ENCODE measurements around the gene IL10RB. TPM values are rescaled to one million over a fixed set of nuclear protein-coding genes. Genes with fewer than 3 reads are reported as not detected.

The IL10RB gene
- total and polyA plus RNA-seq, 2 of the 13 experiments (the other 11 are each of a cell fraction or from before 2014, with no cell fraction given) = 17.4 to 18.2 TPM

DNA sequence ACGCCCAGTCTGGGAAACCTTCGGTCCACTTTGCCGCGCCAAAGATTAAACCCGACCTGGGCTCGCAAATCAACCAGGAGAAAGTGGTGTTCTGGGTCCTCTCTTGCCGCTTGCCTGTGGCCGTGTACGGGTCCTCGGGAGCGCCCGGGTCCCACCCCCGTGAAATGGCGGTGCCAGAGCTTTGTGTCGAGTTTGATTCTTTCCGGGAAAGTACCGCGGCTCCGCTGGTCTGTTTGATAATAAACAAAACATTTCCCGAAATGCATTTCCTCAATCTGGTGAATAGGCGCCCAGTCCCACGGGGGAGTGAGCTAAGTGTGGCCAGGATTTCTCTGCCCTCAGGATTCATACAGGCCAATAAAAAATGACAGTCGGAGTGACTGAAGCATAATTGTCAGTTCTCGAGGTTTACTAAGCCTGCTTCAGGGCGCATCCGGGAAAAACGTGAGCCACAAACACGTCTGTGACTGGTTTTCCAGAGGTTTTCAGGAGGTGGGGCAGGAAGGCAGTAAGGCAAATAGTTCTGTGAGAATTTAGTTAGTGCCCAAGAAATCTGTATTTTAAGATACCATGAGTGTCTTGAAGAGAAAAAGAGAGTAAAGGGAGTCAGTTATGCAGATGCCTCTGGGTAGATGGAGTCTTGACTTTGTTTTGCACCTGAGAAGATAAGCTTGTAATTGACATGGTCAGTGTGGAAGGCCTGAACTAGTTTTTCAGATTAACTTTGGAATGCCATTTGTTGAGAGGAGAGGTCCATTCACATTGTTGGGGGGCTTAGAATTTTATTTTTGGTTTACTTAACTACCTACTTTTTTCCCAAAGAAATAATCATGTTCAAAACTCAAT, 59.3 kb downstream of the IL10RB start (continued):
- TF ChIP-seq, protein P1, sequence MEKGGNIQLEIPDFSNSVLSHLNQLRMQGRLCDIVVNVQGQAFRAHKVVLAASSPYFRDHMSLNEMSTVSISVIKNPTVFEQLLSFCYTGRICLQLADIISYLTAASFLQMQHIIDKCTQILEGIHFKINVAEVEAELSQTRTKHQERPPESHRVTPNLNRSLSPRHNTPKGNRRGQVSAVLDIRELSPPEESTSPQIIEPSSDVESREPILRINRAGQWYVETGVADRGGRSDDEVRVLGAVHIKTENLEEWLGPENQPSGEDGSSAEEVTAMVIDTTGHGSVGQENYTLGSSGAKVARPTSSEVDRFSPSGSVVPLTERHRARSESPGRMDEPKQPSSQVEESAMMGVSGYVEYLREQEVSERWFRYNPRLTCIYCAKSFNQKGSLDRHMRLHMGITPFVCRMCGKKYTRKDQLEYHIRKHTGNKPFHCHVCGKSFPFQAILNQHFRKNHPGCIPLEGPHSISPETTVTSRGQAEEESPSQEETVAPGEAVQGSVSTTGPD (CRISPR knock-in tag; IDR thresholded peaks at IDR 0.05) = no peak
- no peak for TF ChIP-seq NFYB (CRISPR knock-in tag; IDR thresholded peaks at IDR 0.05)
- 0 out of 2 replicates have a peak, but pooled peaks have one; percentile 3 for TF ChIP-seq ZSCAN31 (CRISPR knock-in tag; IDR thresholded peaks at IDR 0.05; ENCODE audit: low read depth)
- no peak for TF ChIP-seq FOXK2 (IDR thresholded peaks at IDR 0.05)
- no peak for TF ChIP-seq GABPB1 (CRISPR knock-in tag; IDR thresholded peaks at IDR 0.05)
- 0 out of 2 replicates have a peak, but pooled peaks have one; percentile 26 for TF ChIP-seq ZNF33B (CRISPR knock-in tag; IDR thresholded peaks at IDR 0.05)
- TF ChIP-seq DNMT1 (CRISPR knock-in tag; IDR thresholded peaks at IDR 0.05) = no peak
- TF ChIP-seq, protein P2, sequence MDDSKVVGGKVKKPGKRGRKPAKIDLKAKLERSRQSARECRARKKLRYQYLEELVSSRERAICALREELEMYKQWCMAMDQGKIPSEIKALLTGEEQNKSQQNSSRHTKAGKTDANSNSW (CRISPR knock-in tag; IDR thresholded peaks at IDR 0.05; ENCODE audit: borderline replicate concordance) = 0 out of 2 replicates have a peak, but pooled peaks have one; percentile 63
- TF ChIP-seq, protein P3, sequence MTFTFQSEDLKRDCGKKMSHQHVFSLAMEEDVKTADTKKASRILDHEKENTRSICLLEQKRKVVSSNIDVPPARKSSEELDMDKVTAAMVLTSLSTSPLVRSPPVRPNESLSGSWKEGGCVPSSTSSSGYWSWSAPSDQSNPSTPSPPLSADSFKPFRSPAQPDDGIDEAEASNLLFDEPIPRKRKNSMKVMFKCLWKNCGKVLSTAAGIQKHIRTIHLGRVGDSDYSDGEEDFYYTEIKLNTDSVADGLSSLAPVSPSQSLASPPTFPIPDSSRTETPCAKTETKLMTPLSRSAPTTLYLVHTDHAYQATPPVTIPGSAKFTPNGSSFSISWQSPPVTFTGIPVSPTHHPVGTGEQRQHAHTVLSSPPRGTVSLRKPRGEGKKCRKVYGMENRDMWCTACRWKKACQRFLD (CRISPR knock-in tag; IDR thresholded peaks at IDR 0.05; ENCODE audit: borderline replicate concordance) = 0 out of 2 replicates have a peak, but pooled peaks have one; percentile 13
- no peak for TF ChIP-seq KDM6A (CRISPR knock-in tag; IDR thresholded peaks at IDR 0.05; ENCODE audit: low read depth)
- TF ChIP-seq, protein P4, sequence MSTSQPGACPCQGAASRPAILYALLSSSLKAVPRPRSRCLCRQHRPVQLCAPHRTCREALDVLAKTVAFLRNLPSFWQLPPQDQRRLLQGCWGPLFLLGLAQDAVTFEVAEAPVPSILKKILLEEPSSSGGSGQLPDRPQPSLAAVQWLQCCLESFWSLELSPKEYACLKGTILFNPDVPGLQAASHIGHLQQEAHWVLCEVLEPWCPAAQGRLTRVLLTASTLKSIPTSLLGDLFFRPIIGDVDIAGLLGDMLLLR (CRISPR knock-in tag; IDR thresholded peaks at IDR 0.05) = no peak
- TF ChIP-seq, protein P5, sequence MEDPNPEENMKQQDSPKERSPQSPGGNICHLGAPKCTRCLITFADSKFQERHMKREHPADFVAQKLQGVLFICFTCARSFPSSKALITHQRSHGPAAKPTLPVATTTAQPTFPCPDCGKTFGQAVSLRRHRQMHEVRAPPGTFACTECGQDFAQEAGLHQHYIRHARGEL (CRISPR knock-in tag; IDR thresholded peaks at IDR 0.05) = no peak
- TF ChIP-seq, protein P6, sequence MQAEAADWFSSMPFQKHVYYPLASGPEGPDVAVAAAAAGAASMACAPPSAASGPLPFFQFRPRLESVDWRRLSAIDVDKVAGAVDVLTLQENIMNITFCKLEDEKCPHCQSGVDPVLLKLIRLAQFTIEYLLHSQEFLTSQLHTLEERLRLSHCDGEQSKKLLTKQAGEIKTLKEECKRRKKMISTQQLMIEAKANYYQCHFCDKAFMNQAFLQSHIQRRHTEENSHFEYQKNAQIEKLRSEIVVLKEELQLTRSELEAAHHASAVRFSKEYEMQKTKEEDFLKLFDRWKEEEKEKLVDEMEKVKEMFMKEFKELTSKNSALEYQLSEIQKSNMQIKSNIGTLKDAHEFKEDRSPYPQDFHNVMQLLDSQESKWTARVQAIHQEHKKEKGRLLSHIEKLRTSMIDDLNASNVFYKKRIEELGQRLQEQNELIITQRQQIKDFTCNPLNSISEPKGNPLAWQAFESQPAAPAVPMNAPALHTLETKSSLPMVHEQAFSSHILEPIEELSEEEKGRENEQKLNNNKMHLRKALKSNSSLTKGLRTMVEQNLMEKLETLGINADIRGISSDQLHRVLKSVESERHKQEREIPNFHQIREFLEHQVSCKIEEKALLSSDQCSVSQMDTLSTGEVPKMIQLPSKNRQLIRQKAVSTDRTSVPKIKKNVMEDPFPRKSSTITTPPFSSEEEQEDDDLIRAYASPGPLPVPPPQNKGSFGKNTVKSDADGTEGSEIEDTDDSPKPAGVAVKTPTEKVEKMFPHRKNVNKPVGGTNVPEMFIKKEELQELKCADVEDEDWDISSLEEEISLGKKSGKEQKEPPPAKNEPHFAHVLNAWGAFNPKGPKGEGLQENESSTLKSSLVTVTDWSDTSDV (CRISPR knock-in tag; IDR thresholded peaks at IDR 0.05) = no peak
- TF ChIP-seq ZNF557 (CRISPR knock-in tag; IDR thresholded peaks at IDR 0.05) = no peak
- TF ChIP-seq, protein P7, sequence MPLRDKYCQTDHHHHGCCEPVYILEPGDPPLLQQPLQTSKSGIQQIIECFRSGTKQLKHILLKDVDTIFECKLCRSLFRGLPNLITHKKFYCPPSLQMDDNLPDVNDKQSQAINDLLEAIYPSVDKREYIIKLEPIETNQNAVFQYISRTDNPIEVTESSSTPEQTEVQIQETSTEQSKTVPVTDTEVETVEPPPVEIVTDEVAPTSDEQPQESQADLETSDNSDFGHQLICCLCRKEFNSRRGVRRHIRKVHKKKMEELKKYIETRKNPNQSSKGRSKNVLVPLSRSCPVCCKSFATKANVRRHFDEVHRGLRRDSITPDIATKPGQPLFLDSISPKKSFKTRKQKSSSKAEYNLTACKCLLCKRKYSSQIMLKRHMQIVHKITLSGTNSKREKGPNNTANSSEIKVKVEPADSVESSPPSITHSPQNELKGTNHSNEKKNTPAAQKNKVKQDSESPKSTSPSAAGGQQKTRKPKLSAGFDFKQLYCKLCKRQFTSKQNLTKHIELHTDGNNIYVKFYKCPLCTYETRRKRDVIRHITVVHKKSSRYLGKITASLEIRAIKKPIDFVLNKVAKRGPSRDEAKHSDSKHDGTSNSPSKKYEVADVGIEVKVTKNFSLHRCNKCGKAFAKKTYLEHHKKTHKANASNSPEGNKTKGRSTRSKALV (CRISPR knock-in tag; IDR thresholded peaks at IDR 0.05) = 0 out of 2 replicates have a peak, but pooled peaks have one; percentile 7
- TF ChIP-seq EED (CRISPR knock-in tag; IDR thresholded peaks at IDR 0.05) = no peak
- TF ChIP-seq SAFB2 (CRISPR knock-in tag; IDR thresholded peaks at IDR 0.05; ENCODE audit: borderline replicate concordance, low read depth) = no peak
